ENCODE measurements around the gene UROC1. TPM values are rescaled to one million over a fixed set of nuclear protein-coding genes. Genes with fewer than 3 reads are reported as not detected.

Gene UROC1
- total and polyA plus RNA-seq, 2 donors (not counting 1 experiment from before 2014, with no cell fraction given): not detected

DNA sequence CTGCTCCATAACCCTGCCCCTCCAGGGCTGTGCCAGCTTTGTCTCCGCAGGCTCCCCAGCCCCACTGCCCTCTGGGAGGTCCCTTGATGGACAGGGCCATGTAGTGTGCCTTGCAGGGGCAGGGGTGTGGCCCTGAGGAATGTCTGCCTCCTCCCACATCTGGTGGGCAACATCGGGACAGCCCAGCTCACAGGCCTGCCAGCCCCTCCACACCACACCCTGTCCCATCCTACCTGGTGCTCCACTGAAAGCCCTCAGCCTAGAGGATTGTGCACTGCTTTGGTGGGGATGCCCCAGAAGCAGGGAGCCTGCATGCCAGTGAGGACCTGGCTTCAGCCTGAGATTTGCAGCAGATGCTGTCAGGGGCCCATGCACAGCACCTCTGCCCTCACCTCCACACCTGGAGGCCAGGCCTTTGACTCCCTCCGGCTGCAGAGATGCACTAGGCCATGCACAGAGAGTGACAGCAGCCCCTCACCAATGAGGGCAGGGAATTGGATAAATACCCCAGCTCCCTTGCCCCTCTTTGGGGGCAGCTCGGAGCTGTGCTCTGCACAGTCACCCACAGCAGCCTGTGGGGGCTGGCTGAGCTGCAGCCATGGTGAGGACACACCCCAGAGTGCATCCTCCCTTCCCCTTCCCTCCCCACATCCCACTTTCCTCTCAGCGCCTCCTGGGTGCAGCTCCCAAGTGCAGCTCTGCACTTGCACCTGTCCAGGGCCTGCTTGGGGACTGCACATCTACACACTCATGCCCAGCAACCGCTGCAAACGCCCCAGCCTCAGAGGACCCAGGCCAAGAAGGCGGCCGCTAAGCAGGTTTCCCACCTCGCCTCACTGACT, 38.4 kb upstream of the UROC1 start:
- 76% methylated on average over 10 of the region's 10 CpGs for WGBS (ENCODE audit: insufficient coverage)
- H3K9ac ChIP-seq (ENCODE audit: low read length): no peak overlapping the region
- intact Hi-C loops (cut with micrococcal nuclease): no loop called here

More for the DNA sequence above, 38.4 kb upstream of the UROC1 start:
- TF ChIP-seq, protein P1, sequence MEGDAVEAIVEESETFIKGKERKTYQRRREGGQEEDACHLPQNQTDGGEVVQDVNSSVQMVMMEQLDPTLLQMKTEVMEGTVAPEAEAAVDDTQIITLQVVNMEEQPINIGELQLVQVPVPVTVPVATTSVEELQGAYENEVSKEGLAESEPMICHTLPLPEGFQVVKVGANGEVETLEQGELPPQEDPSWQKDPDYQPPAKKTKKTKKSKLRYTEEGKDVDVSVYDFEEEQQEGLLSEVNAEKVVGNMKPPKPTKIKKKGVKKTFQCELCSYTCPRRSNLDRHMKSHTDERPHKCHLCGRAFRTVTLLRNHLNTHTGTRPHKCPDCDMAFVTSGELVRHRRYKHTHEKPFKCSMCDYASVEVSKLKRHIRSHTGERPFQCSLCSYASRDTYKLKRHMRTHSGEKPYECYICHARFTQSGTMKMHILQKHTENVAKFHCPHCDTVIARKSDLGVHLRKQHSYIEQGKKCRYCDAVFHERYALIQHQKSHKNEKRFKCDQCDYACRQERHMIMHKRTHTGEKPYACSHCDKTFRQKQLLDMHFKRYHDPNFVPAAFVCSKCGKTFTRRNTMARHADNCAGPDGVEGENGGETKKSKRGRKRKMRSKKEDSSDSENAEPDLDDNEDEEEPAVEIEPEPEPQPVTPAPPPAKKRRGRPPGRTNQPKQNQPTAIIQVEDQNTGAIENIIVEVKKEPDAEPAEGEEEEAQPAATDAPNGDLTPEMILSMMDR (IDR thresholded peaks at IDR 0.05): no peak
- no peak for TF ChIP-seq EZH2 (IDR thresholded peaks at IDR 0.05; ENCODE audit: borderline replicate concordance, insufficient read depth, low read depth, low read length, poor library complexity, severe bottlenecking)
- H3K27me3 ChIP-seq (replicated peaks in 1 of 4; ENCODE audit: control extremely low read depth in 1 of 4, control insufficient read depth in 3 of 4, insufficient read depth in 4 of 4, low read length in 3 of 4): no peaks in the 10 kb centered on the region
- H3K4me1 ChIP-seq (ENCODE audit: control insufficient read depth in 2 of 2, insufficient read depth in 2 of 2, low read length in 2 of 2): no peaks in the 10 kb centered on the region
- H3K4me1 Mint-ChIP-seq: no peaks in the 10 kb centered on the region
- no peaks in the 10 kb centered on the region for H3K9me3 Mint-ChIP-seq (ENCODE audit: insufficient read depth)
- H3K36me3 ChIP-seq (replicated peaks in 1 of 2; ENCODE audit: control extremely low read depth in 1 of 2, control insufficient read depth in 1 of 2, extremely low read depth in 1 of 2, insufficient read depth in 2 of 2, low read length in 1 of 2): no peaks in the 10 kb centered on the region
- no peak overlapping the region for H3K4me3 Mint-ChIP-seq
- ATAC-seq (ENCODE audit: low read depth) (no peak), DNase-seq (no peak)
- no peak overlapping the region for H3K4me3 ChIP-seq (ENCODE audit: control extremely low read depth in 1 of 5, extremely low read depth in 1 of 5, insufficient read depth in 1 of 5, low read depth in 2 of 5, low read length in 4 of 5)
- ChIA-PET POLR2A (no interaction called here), CTCF (no interaction called here)
- H3K27ac Mint-ChIP-seq: no peak overlapping the region
- H4K20me1 ChIP-seq (ENCODE audit: control insufficient read depth, insufficient read depth, low read length, poor library complexity, severe bottlenecking): no peaks in the 10 kb centered on the region
- H3K4me2 ChIP-seq (replicated peaks; ENCODE audit: low read depth, low read length, poor library complexity, severe bottlenecking): no peak overlapping the region
- no peaks in the 10 kb centered on the region for H3K79me2 ChIP-seq (ENCODE audit: control insufficient read depth, insufficient read depth, low read length)
- no peak overlapping the region for H3K27ac ChIP-seq (ENCODE audit: low read length in 2 of 2)
- H3K27me3 Mint-ChIP-seq: peaks cover 6% of the 10 kb centered on the region
- H3K9me3 ChIP-seq (ENCODE audit: control extremely low read depth in 1 of 3, control insufficient read depth in 2 of 3, insufficient read depth in 1 of 3, low read length in 2 of 3): no peaks in the 10 kb centered on the region
- H2AFZ ChIP-seq (ENCODE audit: insufficient read depth, low read depth, low read length, poor library complexity, severe bottlenecking): no peak overlapping the region
